Inflammatory macrophage treated with lipopolysaccharide for 4 hours (primary cell): ENCODE data around the gene SLC25A21.
"Not testable (repeated sequence)": the region's sequence is repeated elsewhere in the genome, so short reads cannot be mapped to it uniquely, and the experiment has no call there.

Experiments
- DNase-seq: peaks from one replicate; pipeline ENCODE4 v3.0.0-alpha.2; 2020

SLC25A21 gene

DNA sequence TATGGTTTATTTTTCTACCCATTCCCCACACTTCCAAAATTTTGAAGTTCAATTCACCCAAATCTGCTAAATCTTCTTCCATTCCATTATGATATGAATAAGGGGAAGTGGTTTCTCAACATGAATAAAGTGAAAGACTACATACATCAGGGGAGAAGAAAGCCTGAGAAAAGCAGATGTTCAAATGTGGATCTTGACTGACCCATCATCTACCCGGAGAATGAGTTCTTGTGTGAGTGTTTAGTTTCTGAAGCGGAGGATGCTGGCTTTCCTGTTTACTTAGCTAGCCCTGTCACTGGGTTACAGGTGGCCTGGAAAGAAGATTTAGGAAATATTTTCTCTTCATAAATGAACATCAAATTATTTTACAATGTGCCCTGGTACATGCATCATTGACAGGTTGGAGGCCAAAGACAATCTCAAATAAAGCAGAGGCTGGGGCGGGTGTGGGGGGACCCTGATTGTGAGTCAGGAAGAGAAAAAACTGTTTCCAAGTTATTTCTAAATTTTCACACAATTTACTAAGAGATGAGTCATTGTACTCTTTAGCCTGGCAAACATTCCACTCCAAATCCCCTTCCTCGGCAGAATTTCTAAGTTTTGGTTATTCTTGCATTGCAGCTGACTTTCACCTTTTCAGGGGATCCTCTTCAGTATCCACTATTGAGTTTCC, 135.6 kb downstream of the SLC25A21 start:
- DNase-seq, result no peak

DNA sequence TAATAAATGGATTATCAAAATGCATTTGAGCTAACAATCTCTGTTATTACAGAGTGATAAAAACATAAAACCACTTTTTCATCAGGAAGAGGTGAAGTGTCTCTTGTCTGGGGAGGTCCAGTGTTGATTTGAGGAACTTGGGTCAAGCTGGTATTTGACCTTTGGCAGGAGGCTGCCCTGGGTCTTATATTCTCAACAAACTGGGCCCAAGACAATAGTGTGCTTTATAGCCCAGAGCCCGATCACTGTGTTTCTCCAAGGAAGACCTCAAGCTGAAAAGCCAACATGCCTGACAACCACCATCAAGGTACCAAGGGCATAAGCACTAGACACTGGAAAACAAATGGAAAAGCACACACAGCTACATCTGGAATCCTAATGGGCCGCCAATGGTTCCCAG, 137.0 kb downstream of the SLC25A21 start:
- no peak for DNase-seq

DNA sequence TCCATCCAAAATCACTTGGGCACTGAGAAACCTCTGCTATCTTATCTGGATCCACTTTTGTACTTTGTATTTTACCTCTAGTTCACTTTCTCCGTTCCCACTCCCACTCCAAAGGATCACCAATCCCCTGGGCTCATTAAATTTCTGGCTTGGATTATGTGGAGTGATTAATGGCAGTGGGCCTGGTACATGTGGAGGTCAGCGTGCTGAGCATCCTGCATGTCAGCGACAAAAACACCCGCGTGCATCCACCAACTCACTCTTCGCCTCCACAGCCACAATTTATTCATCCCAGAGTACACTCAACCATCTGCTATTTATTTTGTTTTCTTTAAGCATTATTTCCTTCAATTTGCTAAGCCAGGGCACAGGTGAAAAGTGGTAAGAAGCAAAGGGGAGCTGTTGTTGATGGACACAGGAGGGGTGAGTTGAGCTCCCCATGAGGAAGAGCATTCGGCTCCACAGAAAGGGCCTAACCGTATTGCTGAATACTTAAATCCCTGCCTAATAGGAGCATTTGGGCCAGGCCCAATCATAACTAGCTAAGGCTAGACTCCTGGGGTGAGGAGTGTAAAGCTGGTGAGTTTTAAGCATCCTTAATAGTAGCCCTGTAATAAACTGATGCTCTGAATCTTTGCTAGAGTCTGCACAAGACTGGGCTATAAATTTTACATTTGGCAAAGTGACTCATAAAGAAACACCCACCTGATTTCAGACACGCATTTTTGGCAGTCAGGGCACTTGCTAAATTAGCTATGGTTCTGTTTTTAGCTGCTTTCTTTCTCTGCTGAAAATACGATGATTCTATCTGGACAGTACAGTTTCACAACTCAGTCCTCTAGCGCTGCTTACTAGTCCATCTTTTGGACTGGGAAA, 137.8 kb downstream of the SLC25A21 start:
- no peak for DNase-seq

DNA sequence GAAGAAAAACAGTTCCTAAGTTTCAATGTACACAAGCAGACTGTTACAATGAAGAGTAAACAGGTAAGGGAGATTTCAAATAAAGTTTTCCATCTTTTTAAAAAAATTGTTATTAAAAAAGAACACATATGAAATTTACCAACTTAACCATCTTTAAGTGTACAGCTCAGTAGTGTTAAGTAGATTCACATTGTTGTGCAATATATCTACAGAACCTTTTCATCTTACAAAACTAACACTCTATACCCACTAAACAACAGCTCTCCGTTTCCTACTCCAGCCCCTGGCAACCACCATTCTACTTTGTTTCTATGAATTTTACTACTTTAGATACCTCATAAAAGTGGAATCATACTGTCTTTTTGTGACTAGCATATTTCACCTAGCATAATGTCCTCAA, 139.5 kb downstream of the SLC25A21 start:
- no peak for DNase-seq

DNA sequence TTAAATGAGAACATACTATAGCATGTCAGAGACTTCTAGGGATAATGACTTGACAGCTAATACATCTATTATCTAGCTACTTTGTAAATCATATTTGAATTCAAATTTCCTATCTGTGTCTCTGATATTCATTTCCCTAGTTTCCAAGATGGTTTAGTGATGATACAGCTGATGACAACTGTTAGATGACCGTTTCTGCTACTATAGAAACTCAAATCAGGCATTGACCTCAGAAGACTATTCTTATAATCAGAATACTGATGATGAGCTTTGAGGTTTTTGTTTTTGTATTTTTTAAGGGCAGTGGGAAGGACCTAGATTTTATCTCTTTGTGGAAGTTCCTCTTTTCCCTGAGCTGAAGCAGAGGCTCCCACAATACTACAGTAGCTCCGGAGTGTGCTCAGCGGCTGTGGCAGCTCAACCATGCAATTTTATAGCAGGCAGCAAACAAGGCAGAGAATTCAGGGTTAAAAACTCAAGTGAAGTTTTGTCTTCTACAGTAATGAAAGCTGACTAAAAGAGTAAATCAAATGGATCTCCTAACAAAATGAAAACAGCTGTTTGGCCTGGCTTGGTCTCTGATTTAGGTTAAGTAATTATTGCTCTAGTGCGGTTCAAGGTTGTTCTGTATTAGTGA, 145.1 kb downstream of the SLC25A21 start:
- DNase-seq, result no peak

DNA sequence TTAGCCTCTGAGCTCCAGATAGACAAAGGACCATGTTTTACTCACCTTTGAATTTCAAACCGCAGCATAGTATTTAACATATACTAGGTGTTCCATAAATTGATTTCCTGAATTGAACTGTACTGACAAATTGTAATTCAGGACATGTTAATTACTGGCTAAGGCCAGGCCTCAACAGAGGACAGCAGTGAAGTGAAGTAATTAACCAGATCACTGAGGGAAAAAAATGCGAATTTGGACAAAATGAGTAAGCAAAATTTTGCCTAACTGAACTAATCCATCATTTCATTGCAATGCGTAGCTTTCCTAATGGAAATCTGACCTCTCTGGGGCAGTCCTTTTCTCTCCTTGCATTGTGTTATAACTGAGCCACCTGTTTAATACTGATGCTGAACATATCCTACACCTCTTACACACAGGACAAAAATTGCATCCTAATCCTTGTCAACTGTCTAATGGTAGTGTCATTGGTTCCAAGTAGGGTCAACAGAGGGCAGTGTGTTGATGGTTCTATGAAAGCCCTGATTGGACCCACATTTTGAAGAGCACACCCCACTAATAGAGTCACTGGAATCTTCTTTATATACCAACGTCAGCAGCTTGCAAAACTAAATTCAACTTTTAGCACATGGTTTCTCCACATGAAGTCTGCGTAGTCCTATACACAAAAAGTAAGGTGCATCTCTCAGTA, 148.4 kb downstream of the SLC25A21 start:
- no peak for DNase-seq

DNA sequence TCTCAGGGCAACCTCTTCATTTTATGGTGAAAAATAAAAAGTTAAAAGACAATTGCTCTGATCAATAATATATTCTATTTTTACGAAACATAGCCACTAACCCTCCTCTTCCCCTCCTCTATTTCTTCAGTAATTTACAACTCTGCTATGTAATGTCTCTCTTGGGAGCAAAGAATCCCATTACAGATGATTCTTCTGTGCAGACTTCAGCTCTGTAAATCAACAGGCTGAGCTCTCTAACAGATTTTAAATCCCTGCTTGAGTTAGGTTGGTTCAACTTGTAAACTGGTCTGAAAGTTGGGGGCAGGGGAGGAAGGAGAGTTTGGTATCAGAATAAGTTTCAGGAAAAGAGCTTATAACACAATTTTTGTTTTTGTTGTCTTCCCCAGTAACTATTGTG, 151.0 kb downstream of the SLC25A21 start:
- no peak for DNase-seq

DNA sequence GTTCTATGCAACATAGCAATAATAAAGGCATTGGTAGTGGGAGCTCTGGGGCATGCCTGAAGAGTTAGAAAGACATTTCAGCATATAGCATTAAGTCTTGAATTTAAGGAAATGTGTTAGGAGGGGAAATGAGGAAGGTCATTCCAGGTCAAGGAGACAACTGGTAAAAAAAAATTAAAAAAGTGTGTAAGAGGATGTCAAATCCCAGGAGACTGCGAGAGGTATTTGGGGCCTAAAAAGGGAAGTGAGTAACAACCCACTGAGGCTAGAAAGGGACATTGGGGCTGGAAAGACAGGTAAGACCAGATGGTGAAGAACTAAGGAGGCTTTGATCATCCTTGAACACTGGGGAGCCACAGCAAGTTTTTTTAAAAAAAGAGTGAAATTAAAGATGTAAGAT, 152.9 kb downstream of the SLC25A21 start:
- DNase-seq, result no peak

DNA sequence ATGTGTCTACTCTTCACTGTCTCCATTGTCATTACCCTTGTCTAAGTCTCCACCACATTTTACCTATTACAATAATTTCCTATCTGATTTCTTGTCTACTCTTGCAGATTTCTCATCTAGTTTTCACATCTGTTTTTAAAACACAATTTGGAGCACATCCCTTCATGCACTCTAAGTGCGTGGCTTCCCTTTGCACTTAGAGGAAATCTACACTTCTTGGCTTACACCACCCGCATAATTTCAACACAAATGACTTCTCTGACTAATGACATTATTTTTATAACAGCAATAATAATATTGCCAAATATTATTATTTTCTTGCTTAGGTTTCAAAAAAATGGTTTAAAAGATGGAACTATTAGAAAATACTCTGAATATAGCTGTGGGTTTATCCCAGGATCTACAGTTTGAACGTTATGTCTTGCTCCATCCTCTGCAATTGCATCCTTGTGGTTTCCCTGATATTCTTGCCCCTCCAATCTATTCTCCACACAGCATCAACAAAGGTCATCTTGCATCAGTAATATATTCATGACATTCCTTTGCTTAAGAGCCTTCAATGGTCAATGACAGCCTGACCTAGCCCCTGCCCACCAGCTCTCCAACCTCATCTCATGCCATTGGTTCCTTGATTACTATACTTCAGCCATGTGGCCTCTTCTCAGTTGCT, 153.7 kb downstream of the SLC25A21 start:
- no peak for DNase-seq

DNA sequence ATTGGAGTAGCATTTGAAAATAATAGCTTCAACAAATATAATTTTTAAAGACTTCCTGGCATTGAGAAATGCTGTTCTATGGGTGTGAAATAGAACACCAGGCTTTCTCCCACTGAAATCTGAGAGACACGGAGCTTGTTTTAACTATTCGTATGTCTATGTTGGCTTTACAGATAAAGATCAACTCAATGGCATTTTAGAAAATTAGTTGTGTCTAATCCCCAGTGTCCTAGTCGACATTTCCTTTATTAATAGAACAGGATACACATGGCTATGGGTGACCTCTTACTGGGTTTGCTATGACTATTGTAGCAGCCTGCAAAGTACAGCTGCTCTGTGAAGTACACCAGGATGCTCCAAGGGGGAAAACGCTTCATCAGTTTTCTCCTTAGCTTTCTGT, 159.3 kb downstream of the SLC25A21 start:
- no peak for DNase-seq

DNA sequence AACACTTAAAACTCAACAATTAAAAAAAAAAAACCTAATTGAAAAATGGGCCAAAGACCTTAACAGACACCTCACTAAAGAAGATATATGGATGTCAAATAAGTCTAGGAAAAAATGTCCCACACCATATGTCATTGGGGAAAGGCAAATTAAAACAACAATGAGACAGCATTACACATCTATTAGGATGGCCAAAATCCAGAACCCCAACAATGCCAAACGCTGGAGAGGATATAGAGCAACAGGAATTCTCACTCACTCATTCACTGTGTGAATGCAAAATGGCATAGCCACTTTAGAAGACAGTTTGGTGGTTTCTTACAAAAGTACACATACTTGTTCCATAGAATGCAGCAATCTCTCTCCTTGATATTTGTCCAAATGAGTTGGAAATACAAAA, 173.7 kb downstream of the SLC25A21 start:
- no peak for DNase-seq

DNA sequence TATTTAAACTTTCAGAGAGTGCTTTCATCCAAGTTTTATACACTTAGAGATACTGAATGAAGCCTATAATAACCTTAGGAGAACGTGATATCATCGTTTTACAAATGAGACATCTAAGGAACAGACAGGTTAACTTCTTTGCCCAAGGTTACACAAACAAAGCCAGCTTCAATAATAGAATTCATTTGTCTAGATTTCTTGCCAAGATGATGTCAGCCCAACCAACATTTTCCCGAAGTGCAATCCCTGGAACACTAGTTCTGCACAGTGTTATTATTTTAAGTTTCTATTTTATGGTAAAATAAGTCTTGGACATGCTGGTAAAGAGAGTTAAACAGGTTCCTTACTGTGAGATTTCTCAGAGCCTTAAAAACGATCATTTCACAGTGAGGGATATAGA, 174.6 kb downstream of the SLC25A21 start:
- DNase-seq, result no peak

DNA sequence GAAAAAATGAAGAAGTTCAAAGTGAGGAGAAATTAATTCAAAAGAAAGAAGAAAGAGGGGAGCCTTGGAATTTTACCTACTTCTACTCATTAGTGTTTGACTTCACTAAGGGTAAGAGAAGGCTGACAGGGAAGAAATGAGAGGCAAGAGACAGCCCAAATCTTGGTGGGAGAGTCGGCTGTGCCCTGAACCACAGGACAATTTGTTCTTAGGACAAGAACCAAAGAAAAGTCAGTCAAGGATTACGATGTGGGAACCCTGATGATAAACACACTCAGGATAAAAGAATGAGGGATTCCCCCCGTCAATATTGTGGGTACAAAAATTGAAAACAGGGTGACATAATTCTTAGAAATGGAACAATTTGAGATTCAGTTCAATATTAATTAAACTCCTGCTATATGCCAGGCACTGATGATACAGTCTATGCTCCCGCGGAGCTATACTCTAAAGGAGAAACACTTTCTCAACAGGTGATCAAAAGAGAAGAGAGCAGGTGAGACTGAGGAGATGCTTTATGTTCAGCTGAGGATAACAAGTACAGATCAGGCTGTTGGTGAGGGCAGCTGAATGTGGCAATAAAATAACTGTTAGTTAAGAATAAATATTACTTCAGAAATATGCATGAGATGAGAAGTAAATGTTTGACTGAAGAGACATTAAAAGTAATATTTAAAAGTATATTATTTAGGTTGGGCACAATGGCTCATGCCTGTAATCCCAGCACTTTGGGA, 175.4 kb downstream of the SLC25A21 start:
- DNase-seq, result no peak

DNA sequence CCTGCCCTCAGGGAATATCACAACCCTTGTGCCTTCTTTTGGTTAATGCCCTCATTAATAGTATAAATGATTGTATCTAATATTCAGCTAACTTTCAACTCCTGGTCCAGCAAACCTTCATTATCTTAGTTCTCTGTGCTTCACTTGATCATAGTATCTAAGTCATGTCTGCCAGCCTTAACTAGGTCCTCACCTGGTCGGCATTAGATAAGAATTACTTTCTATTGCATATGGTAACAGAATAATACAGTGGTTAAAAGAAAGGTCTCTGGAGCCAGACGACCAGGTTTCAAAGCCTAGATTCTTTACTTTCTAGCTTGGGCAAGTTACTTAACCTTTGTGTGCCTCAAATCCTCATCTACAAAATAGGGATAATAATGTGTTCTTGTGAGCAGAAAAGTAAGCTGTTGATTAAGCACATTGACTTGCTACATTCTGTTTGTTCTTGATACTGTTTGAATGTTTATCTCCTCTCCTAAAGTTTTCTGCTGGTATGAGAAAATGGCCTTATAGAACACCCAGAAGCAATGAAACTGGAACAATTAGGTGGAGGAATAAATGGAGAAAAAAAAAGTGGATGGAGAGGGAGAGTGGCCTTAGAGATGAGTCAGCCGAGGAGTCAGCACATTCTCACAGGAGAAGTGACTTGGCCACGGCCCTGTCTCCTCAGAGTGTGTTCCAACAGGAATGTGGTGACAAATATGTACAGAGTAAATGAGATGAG, 176.1 kb downstream of the SLC25A21 start:
- DNase-seq, result no peak

DNA sequence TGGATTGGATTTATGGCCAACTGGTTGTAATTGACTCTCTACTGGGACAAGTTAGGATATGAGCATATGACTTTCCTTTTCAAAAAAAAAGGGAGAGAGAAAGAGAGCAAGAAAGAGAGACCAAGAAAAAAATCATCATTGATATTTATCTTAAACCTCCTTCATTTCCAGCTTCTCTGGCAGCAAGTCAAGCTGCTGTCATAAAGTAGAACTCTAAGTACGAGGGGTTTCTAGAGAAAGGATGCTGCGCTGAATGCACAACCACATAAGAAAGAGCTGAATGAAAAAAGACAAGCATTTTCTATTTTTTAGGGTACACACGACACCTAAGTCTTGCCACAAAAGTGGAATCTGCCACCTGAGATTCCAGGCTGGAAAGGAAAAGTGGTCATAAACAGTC, 182.6 kb downstream of the SLC25A21 start:
- no peak for DNase-seq

DNA sequence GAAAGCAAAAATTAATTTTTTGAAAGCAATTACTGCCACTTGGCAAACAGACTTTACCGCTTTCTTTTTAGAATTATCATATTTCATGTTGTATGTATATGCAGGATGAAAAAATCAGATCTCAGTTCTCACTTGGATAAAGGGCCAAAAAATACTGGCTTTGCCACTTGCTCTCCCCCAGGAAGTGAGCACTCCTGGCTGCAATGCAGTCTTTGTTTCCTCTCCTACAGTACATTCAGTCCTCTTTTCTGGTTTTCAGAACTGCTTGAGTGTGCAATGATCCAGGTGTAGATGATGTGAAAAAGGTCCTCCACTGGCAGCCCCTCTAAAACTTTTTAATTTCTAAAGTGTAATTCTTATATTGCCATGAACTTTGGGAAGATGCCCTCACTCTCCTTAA, 183.4 kb downstream of the SLC25A21 start:
- no peak for DNase-seq

DNA sequence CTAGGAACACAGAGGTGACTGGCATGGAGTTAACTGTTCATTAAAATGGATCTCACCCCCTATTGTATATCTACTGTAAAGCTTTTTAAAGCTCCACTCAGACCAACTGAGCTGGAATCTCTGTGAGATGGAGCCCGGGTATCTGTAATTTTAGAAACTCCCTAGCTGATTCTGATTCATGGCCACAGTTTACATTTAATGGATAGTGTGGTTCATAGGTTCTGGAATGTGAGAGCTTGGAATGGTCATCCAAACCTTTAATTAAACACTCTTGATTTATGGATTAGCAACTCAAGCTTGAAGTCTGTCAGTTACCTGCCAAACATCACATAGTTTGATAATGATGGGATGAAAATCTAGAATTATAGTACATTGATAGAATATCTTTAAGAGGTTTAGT, 183.8 kb downstream of the SLC25A21 start:
- DNase-seq, result no peak

DNA sequence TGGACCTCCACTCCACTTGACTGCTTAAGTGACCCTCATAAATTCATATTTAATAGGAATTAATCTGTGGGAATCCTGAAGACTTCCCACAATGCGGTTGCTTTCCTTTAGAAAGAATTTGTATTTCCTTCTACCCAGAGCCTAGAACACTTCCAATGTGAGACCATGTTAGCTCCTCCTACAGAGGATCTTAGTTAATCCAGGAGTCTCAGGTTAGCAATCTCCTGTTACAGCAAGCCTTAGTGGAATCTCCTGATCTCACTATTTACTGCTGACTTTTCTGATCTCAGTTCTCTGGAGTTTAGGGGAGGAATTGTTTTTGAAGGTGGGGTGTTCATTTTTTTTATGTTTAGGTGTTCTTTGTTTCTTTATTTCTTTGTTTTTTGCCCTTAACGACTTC, 186.0 kb downstream of the SLC25A21 start:
- no peak for DNase-seq

DNA sequence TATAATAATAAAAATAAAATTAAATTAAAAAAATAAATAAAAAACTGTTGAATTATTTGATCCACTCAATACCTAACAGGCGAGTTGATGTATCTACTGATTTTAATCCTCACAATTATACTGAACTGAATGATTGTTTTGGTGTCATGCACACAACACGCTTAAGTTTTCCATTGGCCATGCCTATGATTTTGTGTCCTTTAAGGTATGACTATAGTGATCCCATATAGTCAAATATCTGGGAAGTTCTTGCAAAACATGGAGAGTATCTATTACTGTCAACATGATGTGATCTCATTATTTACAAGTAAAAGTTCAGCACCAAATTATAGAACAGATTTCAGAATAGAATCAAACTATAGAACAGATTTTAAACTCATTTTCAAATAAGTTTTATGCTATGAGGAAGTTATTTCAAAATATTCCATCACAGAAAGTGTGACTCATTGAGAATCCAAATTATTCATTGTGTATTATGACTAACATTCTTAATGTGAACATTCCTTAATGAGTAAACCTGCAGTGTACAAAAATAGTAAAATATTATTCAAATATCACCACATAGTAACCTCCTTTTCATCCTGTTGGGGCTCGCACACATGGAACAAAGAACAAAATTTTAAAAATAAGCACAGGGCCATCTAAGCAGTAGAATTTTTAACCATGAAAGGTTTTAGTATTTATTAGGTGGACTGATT, 190.4 kb downstream of the SLC25A21 start:
- no peak for DNase-seq

DNA sequence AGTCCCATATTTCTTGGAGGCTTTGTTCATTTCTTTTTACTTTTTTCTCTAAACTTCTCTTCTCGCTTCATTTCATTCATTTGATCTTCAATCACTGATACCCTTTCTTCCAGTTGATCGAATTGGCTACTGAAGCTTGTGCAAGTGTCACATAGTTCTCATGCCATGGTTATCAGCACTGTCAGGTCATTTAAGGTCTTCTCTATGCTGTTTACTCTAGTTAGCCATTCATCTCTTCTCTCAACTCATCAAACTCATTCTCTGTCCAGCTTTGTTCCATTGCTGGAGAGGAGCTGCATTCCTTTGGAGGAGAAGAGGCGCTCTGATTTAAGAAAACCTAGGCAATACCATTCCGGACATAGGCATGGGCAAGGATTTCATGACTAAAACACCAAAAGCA, 192.0 kb downstream of the SLC25A21 start:
- DNase-seq, result not testable (repeated sequence)

DNA sequence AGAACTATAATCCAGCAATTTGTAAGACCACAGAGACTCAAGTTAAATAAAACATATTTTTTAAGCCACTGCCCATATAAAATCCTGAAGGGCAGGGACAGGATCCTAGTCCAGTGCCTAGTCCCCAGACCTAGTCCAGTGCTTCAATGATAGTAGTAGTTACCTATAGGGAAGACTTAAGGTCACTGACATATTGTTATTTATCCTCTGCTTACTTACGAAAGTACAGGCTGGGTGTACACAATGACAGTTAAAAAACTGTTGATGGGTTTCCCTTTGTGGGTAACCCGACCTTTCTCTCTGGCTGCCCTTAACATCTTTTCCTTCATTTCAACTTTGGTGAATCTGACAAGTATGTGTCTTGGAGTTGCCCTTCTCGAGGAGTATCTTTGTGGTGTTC, 192.5 kb downstream of the SLC25A21 start:
- DNase-seq, result no peak
